Effector memory CD8-positive, alpha-beta T cell (primary cell): ENCODE data around the gene WBP1L.
"Not testable (repeated sequence)": the region's sequence is repeated elsewhere in the genome, so short reads cannot be mapped to it uniquely, and the experiment has no call there.

ENCODE experiments used
- ATAC-seq: fragments of 150-1000 bp; cut with Tn5 transposase; replicated peaks from 2 replicates; pipeline ENCODE4 v1.10.0; 2021; ENCODE audit warnings: mild to moderate bottlenecking, moderate library complexity
- DNase-seq, 3 experiments: peaks; one replicate each; pipeline ENCODE4 v3.0.0; 2021
- H3K27ac Mint-ChIP-seq, 2 donors: one replicate each; pipeline ENCODE4 v1.8.0; 2022; ENCODE audit warnings: mild to moderate bottlenecking in 2 of 2, mixed read lengths in 2 of 2, moderate library complexity in 2 of 2
- H3K27me3 Mint-ChIP-seq, 2 donors: one replicate each; pipeline ENCODE4 v1.8.0; 2022; ENCODE audit warnings: mixed read lengths in 2 of 2
- H3K36me3 Mint-ChIP-seq: one replicate; pipeline ENCODE4 v1.8.0; 2022; ENCODE audit warnings: mild to moderate bottlenecking, moderate library complexity, mixed read lengths; ENCODE audit not compliant: insufficient read depth
- H3K4me1 Mint-ChIP-seq, 2 donors: one replicate each; pipeline ENCODE4 v1.8.0; 2022; ENCODE audit warnings: low read depth in 2 of 2, mixed read lengths in 2 of 2
- H3K4me3 Mint-ChIP-seq, 2 donors: one replicate each; pipeline ENCODE4 v1.8.0; 2022; ENCODE audit warnings: mild to moderate bottlenecking in 2 of 2, mixed read lengths in 2 of 2, moderate library complexity in 2 of 2
- H3K9me3 Mint-ChIP-seq, 2 donors: one replicate each; pipeline ENCODE4 v1.8.0; 2022; ENCODE audit warnings: mixed read lengths in 2 of 2

The WBP1L gene

GRCh38 chr10:102838276-102838927 is 94.7 kb downstream of the WBP1L start:
- not testable (repeated sequence) for H3K36me3 Mint-ChIP-seq, DNase-seq, H3K4me1 Mint-ChIP-seq, H3K9me3 Mint-ChIP-seq, ATAC-seq, H3K27ac Mint-ChIP-seq, H3K4me3 Mint-ChIP-seq
- H3K27me3 Mint-ChIP-seq, result peaks cover 43 to 53% of the 10 kb centered on the region in 2 donors

- no peaks in the 10 kb centered on the region for H3K9me3 Mint-ChIP-seq
- no peak for ATAC-seq
- no peak overlapping the region for H3K27ac Mint-ChIP-seq
- no peak overlapping the region for H3K4me3 Mint-ChIP-seq
- H3K36me3 Mint-ChIP-seq, result no peaks in the 10 kb centered on the region
- DNase-seq, result no peak
- H3K4me1 Mint-ChIP-seq, result no peaks in the 10 kb centered on the region
- H3K27me3 Mint-ChIP-seq, result peaks cover 35 to 47% of the 10 kb centered on the region in 2 donors
Measured at GRCh38 chr10:102841827-102842345, 98.1 kb downstream of the WBP1L start.

GRCh38 chr10:102843139-102843538 is 99.4 kb downstream of the WBP1L start:
- H3K27ac Mint-ChIP-seq, H3K4me3 Mint-ChIP-seq, ATAC-seq, H3K4me1 Mint-ChIP-seq, H3K9me3 Mint-ChIP-seq, DNase-seq, H3K36me3 Mint-ChIP-seq: not testable (repeated sequence)
- peaks cover 24 to 41% of the 10 kb centered on the region in 2 donors for H3K27me3 Mint-ChIP-seq

- DNase-seq, H3K36me3 Mint-ChIP-seq, H3K4me3 Mint-ChIP-seq, H3K27ac Mint-ChIP-seq, ATAC-seq, H3K4me1 Mint-ChIP-seq, H3K9me3 Mint-ChIP-seq: not testable (repeated sequence)
- H3K27me3 Mint-ChIP-seq, result peaks cover 17 to 38% of the 10 kb centered on the region in 2 donors
Measured at GRCh38 chr10:102844190-102844776, 100.5 kb downstream of the WBP1L start.

- H3K36me3 Mint-ChIP-seq, result no peaks in the 10 kb centered on the region
- ATAC-seq, result no peak
- H3K4me1 Mint-ChIP-seq, result no peaks in the 10 kb centered on the region
- no peak for DNase-seq
- H3K27ac Mint-ChIP-seq, result no peak overlapping the region
- H3K4me3 Mint-ChIP-seq, result no peak overlapping the region
- peaks cover 15 to 27% of the 10 kb centered on the region in 2 donors for H3K27me3 Mint-ChIP-seq
- H3K9me3 Mint-ChIP-seq, result no peaks in the 10 kb centered on the region
Measured at GRCh38 chr10:102845352-102845902, 101.7 kb downstream of the WBP1L start.

- peaks cover 4 to 8% of the 10 kb centered on the region in 2 donors for H3K4me1 Mint-ChIP-seq
- no peaks in the 10 kb centered on the region for H3K27me3 Mint-ChIP-seq
- H3K4me3 Mint-ChIP-seq, result no peak overlapping the region
- no peak for DNase-seq
- H3K9me3 Mint-ChIP-seq, result no peaks in the 10 kb centered on the region
- H3K27ac Mint-ChIP-seq, result no peak overlapping the region
- ATAC-seq, result no peak
- H3K36me3 Mint-ChIP-seq, result peaks cover 6% of the 10 kb centered on the region
Measured at GRCh38 chr10:102850025-102850518, 106.3 kb downstream of the WBP1L start.

GRCh38 chr10:102853237-102853636 is 109.5 kb downstream of the WBP1L start:
- H3K4me3 Mint-ChIP-seq, DNase-seq, H3K27ac Mint-ChIP-seq, H3K27me3 Mint-ChIP-seq, H3K9me3 Mint-ChIP-seq, ATAC-seq, H3K36me3 Mint-ChIP-seq: not testable (repeated sequence)
- H3K4me1 Mint-ChIP-seq, result peaks cover 11 to 22% of the 10 kb centered on the region in 2 donors

GRCh38 chr10:102855731-102856436 is 112.1 kb downstream of the WBP1L start:
- Mint-ChIP-seq H3K4me3 (peak overlapping the region in 1 of 2 donors; percentile 25), H3K27ac (peak overlapping the region in 1 of 2 donors; percentile 29), H3K4me1 (peaks cover 11 to 22% of the 10 kb centered on the region in 2 donors), H3K36me3 (peaks cover 18% of the 10 kb centered on the region)
- H3K9me3 Mint-ChIP-seq, DNase-seq, ATAC-seq, H3K27me3 Mint-ChIP-seq: not testable (repeated sequence)

- DNase-seq (no peak), ATAC-seq (no peak)
- Mint-ChIP-seq H3K36me3 (peaks cover 25% of the 10 kb centered on the region), H3K27ac (peak overlapping the region in 1 of 2 donors; percentile 1), H3K4me3 (no peak overlapping the region), H3K27me3 (no peaks in the 10 kb centered on the region), H3K4me1 (peaks cover 11 to 22% of the 10 kb centered on the region in 2 donors), H3K9me3 (no peaks in the 10 kb centered on the region)
Measured at GRCh38 chr10:102856758-102857424, 113.1 kb downstream of the WBP1L start.

- Mint-ChIP-seq H3K4me1 (peaks cover 6 to 14% of the 10 kb centered on the region in 2 donors), H3K9me3 (no peaks in the 10 kb centered on the region), H3K27ac (no peak overlapping the region), H3K4me3 (no peak overlapping the region), H3K27me3 (no peaks in the 10 kb centered on the region), H3K36me3 (peaks cover 28% of the 10 kb centered on the region)
- ATAC-seq, result no peak
- no peak for DNase-seq
Measured at GRCh38 chr10:102859911-102860310, 116.2 kb downstream of the WBP1L start.

- DNase-seq, result no peak
- ATAC-seq, result no peak
- Mint-ChIP-seq H3K27me3 (peaks cover under 1 to 2% of the 10 kb centered on the region in 2 donors), H3K27ac (no peak overlapping the region), H3K4me1 (peaks cover 0 to under 1% of the 10 kb centered on the region in 2 donors), H3K36me3 (peaks cover 34% of the 10 kb centered on the region), H3K4me3 (no peak overlapping the region), H3K9me3 (no peaks in the 10 kb centered on the region)
Measured at GRCh38 chr10:102863660-102864059, 119.9 kb downstream of the WBP1L start.

- Mint-ChIP-seq H3K4me3 (no peak overlapping the region), H3K36me3 (peaks cover 26% of the 10 kb centered on the region), H3K27ac (no peak overlapping the region), H3K4me1 (peaks cover 6 to 12% of the 10 kb centered on the region in 2 donors), H3K27me3 (peaks cover 16 to 21% of the 10 kb centered on the region in 2 donors), H3K9me3 (no peaks in the 10 kb centered on the region)
- DNase-seq (no peak), ATAC-seq (no peak)
Measured at GRCh38 chr10:102865620-102866019, 121.9 kb downstream of the WBP1L start.
